ENCODE data around the gene CYLD.

CYLD gene

DNA sequence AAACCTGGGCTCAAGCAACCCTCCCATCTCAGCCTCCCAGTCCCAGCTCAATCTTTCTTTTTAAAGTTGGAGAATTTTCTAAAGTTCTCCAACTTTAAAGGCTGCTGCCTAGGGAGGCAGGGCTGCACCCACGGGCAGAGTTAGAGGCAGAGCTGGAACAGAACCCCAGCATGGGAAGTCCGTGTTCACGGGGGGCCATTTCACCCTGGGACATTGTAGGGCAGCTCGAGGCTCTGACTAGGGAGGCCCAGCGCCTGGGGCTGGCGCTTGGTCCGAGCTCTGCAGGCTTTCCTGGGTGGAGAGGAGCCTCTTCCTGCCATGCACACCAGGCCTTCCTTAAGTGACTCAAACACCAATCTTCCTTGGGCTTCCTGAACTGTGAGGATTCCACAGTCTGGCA, 70.2 kb downstream of the CYLD start:
- no peak for DNase-seq
- Histone ChIP-seq H3K27ac (no peak overlapping the region), H3K27me3 (ENCODE audit: insufficient read depth, low read depth, severe bottlenecking) (no peaks in the 10 kb centered on the region), H3K4me3 (ENCODE audit: low read depth, low read length) (no peak overlapping the region), H3K36me3 (no peaks in the 10 kb centered on the region), H3K9me3 (ENCODE audit: severe bottlenecking) (no peaks in the 10 kb centered on the region)
- TF ChIP-seq, protein P1, sequence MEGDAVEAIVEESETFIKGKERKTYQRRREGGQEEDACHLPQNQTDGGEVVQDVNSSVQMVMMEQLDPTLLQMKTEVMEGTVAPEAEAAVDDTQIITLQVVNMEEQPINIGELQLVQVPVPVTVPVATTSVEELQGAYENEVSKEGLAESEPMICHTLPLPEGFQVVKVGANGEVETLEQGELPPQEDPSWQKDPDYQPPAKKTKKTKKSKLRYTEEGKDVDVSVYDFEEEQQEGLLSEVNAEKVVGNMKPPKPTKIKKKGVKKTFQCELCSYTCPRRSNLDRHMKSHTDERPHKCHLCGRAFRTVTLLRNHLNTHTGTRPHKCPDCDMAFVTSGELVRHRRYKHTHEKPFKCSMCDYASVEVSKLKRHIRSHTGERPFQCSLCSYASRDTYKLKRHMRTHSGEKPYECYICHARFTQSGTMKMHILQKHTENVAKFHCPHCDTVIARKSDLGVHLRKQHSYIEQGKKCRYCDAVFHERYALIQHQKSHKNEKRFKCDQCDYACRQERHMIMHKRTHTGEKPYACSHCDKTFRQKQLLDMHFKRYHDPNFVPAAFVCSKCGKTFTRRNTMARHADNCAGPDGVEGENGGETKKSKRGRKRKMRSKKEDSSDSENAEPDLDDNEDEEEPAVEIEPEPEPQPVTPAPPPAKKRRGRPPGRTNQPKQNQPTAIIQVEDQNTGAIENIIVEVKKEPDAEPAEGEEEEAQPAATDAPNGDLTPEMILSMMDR (IDR thresholded peaks at IDR 0.05; ENCODE audit: low read depth, low read length): no peak

DNA sequence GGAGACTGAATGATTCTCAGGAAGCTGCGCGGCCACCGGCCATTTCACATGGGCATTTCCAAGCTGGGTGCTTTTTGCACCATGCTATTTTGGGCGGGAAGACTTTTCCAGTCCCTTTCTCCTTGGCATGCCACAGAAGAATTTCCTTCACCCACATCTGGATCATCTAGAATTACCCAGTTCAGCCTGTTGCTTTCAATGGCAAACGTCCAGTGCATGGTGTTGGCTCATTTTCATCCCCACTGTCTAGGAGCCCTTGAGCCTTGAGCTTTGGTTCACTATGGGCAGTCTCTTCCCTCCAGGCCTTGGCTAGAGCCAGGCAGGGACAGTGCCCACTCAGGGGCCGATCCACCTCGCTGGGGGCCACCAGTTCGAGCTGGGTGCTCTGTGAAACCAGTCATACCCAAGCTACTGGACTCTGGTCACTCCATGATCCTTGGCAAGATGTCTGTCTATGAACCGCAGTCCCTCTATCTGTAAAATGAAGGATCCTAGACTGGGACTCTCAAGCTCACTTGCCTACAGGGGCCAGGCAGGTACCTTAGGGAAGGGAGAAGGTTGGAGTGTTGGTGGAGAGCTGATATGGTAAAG, 71.1 kb downstream of the CYLD start:
- Histone ChIP-seq H3K4me3 (ENCODE audit: low read depth, low read length) (no peak overlapping the region), H3K27me3 (ENCODE audit: insufficient read depth, low read depth, severe bottlenecking) (no peaks in the 10 kb centered on the region), H3K27ac (no peak overlapping the region), H3K9me3 (ENCODE audit: severe bottlenecking) (no peaks in the 10 kb centered on the region), H3K36me3 (no peaks in the 10 kb centered on the region)
- no peak for DNase-seq
- TF ChIP-seq, protein P1 (IDR thresholded peaks at IDR 0.05; ENCODE audit: low read depth, low read length): no peak

DNA sequence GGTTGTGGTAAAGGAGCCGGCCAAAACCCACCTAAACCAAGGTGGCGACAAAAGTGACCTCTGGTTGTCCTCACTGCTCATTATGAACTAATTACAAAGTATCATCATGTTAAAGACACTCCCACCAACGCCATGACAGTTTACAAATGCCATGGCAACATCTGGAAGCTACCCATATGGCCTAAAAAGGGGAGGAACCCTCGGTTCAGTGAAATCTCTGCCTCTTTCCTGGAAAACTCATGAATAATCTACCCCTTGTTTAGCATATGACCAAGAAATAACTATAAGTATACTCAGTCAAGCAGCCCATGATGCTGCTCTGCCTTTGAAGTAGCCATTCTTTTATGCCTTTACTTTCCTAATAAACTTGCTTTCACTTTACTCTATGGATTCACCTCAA, 72.2 kb downstream of the CYLD start:
- no peak overlapping the region for H3K4me3 ChIP-seq (ENCODE audit: low read depth, low read length)
- H3K27me3 ChIP-seq (ENCODE audit: insufficient read depth, low read depth, severe bottlenecking): no peaks in the 10 kb centered on the region
- no peak overlapping the region for H3K27ac ChIP-seq
- no peaks in the 10 kb centered on the region for H3K36me3 ChIP-seq
- H3K9me3 ChIP-seq (ENCODE audit: severe bottlenecking): no peaks in the 10 kb centered on the region
- TF ChIP-seq, protein P1 (IDR thresholded peaks at IDR 0.05; ENCODE audit: low read depth, low read length): no peak
- no peak for DNase-seq

DNA sequence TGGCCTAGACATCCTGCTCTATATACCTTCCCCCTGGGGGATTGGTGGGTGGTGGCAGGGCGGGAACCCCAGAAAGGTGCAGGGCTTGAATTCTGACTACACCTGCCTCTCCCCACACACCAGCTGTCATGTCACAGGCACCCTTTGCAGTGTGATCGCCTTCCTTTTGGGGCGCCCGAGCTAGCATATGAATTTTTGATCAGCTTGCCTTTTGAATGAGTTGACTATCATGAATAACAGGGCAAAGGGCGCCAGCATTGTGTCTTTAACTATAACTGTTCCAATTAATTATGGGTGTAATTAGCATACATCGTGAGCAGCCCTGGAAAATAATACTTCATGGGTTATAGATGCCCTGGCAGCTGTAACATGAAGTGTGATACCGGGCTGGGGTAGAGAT, 72.7 kb downstream of the CYLD start:
- no peaks in the 10 kb centered on the region for H3K36me3 ChIP-seq
- no peak for DNase-seq
- no peaks in the 10 kb centered on the region for H3K27me3 ChIP-seq (ENCODE audit: insufficient read depth, low read depth, severe bottlenecking)
- TF ChIP-seq, protein P1 (IDR thresholded peaks at IDR 0.05; ENCODE audit: low read depth, low read length): no peak
- H3K4me3 ChIP-seq (ENCODE audit: low read depth, low read length): no peak overlapping the region
- H3K27ac ChIP-seq: no peak overlapping the region
- no peaks in the 10 kb centered on the region for H3K9me3 ChIP-seq (ENCODE audit: severe bottlenecking)

DNA sequence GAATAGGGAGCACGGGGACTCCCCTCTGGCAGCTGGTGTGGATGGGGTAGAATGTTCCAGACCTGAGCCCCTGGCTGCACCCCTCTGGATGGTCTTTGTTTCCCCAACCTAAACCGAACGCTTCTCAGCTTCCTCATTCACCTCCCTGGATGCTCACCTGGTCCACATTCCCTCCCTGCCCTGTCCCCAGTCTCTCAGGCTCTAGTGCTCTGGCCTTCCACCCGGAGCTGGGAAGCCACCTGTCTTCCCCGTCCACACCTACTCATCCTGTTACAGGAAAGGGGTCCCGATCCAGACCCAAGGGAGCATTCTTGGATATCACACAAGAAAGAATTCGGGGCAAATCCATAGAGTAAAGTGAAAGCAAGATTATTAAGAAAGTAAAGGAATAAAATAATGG, 73.5 kb downstream of the CYLD start:
- no peaks in the 10 kb centered on the region for H3K36me3 ChIP-seq
- TF ChIP-seq, protein P1 (IDR thresholded peaks at IDR 0.05; ENCODE audit: low read depth, low read length): no peak
- no peak overlapping the region for H3K4me3 ChIP-seq (ENCODE audit: low read depth, low read length)
- H3K27ac ChIP-seq: no peak overlapping the region
- H3K27me3 ChIP-seq (ENCODE audit: insufficient read depth, low read depth, severe bottlenecking): no peaks in the 10 kb centered on the region
- H3K9me3 ChIP-seq (ENCODE audit: severe bottlenecking): no peaks in the 10 kb centered on the region
- DNase-seq: no peak

DNA sequence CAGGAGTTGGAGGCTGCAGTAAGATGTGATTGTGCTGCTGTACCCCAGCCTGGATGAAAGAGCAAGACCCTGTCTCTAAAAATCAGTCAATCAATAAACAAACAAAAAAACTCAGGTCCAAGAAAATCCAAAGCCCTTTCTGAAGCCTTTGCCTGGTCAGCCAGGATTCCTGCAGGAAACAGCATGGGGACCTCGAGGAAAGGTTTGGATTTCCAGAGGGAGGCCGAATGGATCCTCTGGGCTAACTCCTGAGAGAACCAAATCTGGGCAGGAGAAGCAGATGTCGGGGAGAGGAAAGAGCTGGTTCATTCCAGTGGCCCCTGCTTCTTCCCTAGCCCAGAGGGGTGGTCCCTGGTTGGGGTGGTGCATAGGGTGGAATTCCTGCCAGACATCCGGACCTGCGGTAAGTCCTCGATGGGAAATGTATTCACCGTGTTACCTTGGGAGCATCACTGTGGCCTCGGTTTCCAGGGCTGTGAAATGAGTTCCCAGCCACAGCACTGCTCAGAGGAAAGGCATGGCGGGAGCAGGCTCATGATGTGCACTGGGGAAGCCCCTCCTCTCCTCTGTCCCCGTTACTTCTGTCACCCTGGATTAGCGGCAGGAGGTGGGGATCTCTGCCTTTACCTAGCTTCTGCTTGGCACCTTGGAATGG, 75.1 kb downstream of the CYLD start:
- no peaks in the 10 kb centered on the region for H3K36me3 ChIP-seq

More for the DNA sequence above, 75.1 kb downstream of the CYLD start:
- H3K27ac ChIP-seq: no peak overlapping the region
- no peak for DNase-seq
- no peaks in the 10 kb centered on the region for H3K27me3 ChIP-seq (ENCODE audit: insufficient read depth, low read depth, severe bottlenecking)
- TF ChIP-seq, protein P1 (IDR thresholded peaks at IDR 0.05; ENCODE audit: low read depth, low read length): no peak
- no peak overlapping the region for H3K4me3 ChIP-seq (ENCODE audit: low read depth, low read length)
- no peaks in the 10 kb centered on the region for H3K9me3 ChIP-seq (ENCODE audit: severe bottlenecking)

Data from WERI-Rb-1 (cell line).